Fibroblast of lung (primary cell): Measurements from ENCODE around the gene GAD2.

Experiments
- EZH2 ChIP-seq: IDR thresholded peaks from 2 replicates; pipeline ENCODE4 v1.5.1; 2012; ENCODE audit warnings: low read length, control low read depth, mild to moderate bottlenecking; ENCODE audit errors: missing control alignments
- TF ChIP-seq, protein P1 (sequence below), 2 donors: IDR thresholded peaks in 1 of 2; conservative IDR thresholded peaks in 1 of 2; 1 replicate in 1 of 2; 2 replicates in 1 of 2; pipeline ENCODE4 v1.5.1; 2011 to 2012; ENCODE audit warnings: low read length in 2 of 2, control low read depth in 1 of 2, inconsistent platforms in 1 of 2, low read depth in 1 of 2, mild to moderate bottlenecking in 1 of 2

DNA sequence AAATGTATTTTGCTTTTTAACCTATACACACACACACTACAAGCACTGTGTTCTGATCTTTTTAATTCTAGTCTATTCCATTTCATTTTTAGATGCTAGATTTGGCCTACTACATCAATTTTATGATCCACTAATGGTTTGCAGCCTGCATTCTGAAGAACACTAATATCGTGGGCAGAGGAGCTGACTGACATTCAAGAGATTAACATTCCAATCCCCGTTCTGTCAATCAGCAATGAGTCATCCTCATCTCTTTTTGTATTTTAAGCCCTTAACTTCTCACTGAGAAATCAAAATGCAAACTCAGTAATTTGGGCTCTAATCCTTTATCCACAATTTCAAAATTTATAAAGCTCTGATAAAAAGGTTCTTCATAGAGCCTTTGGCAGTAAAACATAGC is 47.1 kb upstream of the GAD2 start:
- TF ChIP-seq EZH2, result no peak
- TF ChIP-seq, protein P1, sequence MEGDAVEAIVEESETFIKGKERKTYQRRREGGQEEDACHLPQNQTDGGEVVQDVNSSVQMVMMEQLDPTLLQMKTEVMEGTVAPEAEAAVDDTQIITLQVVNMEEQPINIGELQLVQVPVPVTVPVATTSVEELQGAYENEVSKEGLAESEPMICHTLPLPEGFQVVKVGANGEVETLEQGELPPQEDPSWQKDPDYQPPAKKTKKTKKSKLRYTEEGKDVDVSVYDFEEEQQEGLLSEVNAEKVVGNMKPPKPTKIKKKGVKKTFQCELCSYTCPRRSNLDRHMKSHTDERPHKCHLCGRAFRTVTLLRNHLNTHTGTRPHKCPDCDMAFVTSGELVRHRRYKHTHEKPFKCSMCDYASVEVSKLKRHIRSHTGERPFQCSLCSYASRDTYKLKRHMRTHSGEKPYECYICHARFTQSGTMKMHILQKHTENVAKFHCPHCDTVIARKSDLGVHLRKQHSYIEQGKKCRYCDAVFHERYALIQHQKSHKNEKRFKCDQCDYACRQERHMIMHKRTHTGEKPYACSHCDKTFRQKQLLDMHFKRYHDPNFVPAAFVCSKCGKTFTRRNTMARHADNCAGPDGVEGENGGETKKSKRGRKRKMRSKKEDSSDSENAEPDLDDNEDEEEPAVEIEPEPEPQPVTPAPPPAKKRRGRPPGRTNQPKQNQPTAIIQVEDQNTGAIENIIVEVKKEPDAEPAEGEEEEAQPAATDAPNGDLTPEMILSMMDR (conservative IDR thresholded peaks at IDR 0.05 in 1 of 2, IDR thresholded peaks at IDR 0.05 in 1 of 2; ENCODE audit: low read depth in 1 of 2, low read length in 2 of 2), result no peak
